ENCODE measurements around the gene GRK5. TPM values are rescaled to one million over a fixed set of nuclear protein-coding genes. Genes with fewer than 3 reads are reported as not detected.
A peak's percentile ranks its signal among the peaks of the same experiment; 100 is the strongest.

Gene GRK5
- total and polyA plus RNA-seq, 4 donors, result 18.5 to 43.1 (median 40.3) TPM

GRCh38 chr10:119292968-119293760, 85.8 kb downstream of the GRK5 start:
- TF ChIP-seq CTCF (IDR thresholded peaks at IDR 0.05; ENCODE audit: control extremely low read depth, extremely low read depth), result no peak
- Histone ChIP-seq H3K9me3 (ENCODE audit: control insufficient read depth in 4 of 4, insufficient read depth in 3 of 4, low read length in 3 of 4) (peaks cover 0 to 1% (median 0%) of the 10 kb centered on the region in 4 donors), H3K36me3 (ENCODE audit: control insufficient read depth in 4 of 4, insufficient read depth in 4 of 4, low read length in 4 of 4) (peaks cover 0 to 8% (median 0%) of the 10 kb centered on the region in 4 donors), H3K4me1 (ENCODE audit: control insufficient read depth in 5 of 5, insufficient read depth in 5 of 5, low read length in 5 of 5) (peaks cover 2 to 20% (median 17%) of the 10 kb centered on the region in 5 donors), H3K27me3 (ENCODE audit: control insufficient read depth in 3 of 3, insufficient read depth in 3 of 3, low read length in 2 of 3) (no peaks in the 10 kb centered on the region), H3K4me3 (no peak overlapping the region), H3K27ac (ENCODE audit: low read depth in 1 of 2, low read length in 1 of 2) (no peak overlapping the region), H3K9ac (ENCODE audit: insufficient read depth in 1 of 2, low read length in 2 of 2) (no peak overlapping the region)
- DNase-seq (no peak), ATAC-seq (ENCODE audit: insufficient read depth, low FRiP score) (no peak)
- 81 to 83% methylated on average over 11 of the region's 11 CpGs for WGBS, 2 donors

- H3K27me3 ChIP-seq (ENCODE audit: control insufficient read depth in 3 of 3, insufficient read depth in 3 of 3, low read length in 2 of 3), result no peaks in the 10 kb centered on the region
- H3K9me3 ChIP-seq (ENCODE audit: control insufficient read depth in 4 of 4, insufficient read depth in 3 of 4, low read length in 3 of 4), result peaks cover 0 to 1% (median 0%) of the 10 kb centered on the region in 4 donors
- ATAC-seq (ENCODE audit: insufficient read depth, low FRiP score) (no peak), DNase-seq (no peak)
- 91 to 94% methylated on average over 4 of the region's 4 CpGs for WGBS, 2 donors
- no peak overlapping the region for H3K4me3 ChIP-seq
- no peak overlapping the region for H3K9ac ChIP-seq (ENCODE audit: insufficient read depth in 1 of 2, low read length in 2 of 2)
- peaks cover 0 to 14% (median 7%) of the 10 kb centered on the region in 5 donors for H3K4me1 ChIP-seq (ENCODE audit: control insufficient read depth in 5 of 5, insufficient read depth in 5 of 5, low read length in 5 of 5)
- TF ChIP-seq CTCF (IDR thresholded peaks at IDR 0.05; ENCODE audit: control extremely low read depth, extremely low read depth), result no peak
- H3K36me3 ChIP-seq (ENCODE audit: control insufficient read depth in 4 of 4, insufficient read depth in 4 of 4, low read length in 4 of 4), result peaks cover 0 to 8% (median 0%) of the 10 kb centered on the region in 4 donors
- peak overlapping the region in 1 of 2 donors; percentile 18 for H3K27ac ChIP-seq (ENCODE audit: low read depth in 1 of 2, low read length in 1 of 2)
Measured at GRCh38 chr10:119296703-119297102, 89.3 kb downstream of the GRK5 start.

GRCh38 chr10:119297207-119297968, 90.0 kb downstream of the GRK5 start:
- no peak for TF ChIP-seq CTCF (IDR thresholded peaks at IDR 0.05; ENCODE audit: control extremely low read depth, extremely low read depth)
- ATAC-seq (ENCODE audit: insufficient read depth, low FRiP score), result no peak

More at GRCh38 chr10:119297207-119297968, 90.0 kb downstream of the GRK5 start:
- 95 to 96% methylated on average over 5 of the region's 5 CpGs for WGBS, 2 donors
- H3K27me3 ChIP-seq (ENCODE audit: control insufficient read depth in 3 of 3, insufficient read depth in 3 of 3, low read length in 2 of 3), result no peaks in the 10 kb centered on the region
- peaks cover 0 to 8% (median 0%) of the 10 kb centered on the region in 4 donors for H3K36me3 ChIP-seq (ENCODE audit: control insufficient read depth in 4 of 4, insufficient read depth in 4 of 4, low read length in 4 of 4)
- DNase-seq, result no peak
- peak overlapping the region in 1 of 2 donors; percentile 5 for H3K27ac ChIP-seq (ENCODE audit: low read depth in 1 of 2, low read length in 1 of 2)
- no peak overlapping the region for H3K4me3 ChIP-seq
- peaks cover 0 to 1% (median 0%) of the 10 kb centered on the region in 4 donors for H3K9me3 ChIP-seq (ENCODE audit: control insufficient read depth in 4 of 4, insufficient read depth in 3 of 4, low read length in 3 of 4)
- H3K9ac ChIP-seq (ENCODE audit: insufficient read depth in 1 of 2, low read length in 2 of 2), result no peak overlapping the region
- peaks cover 0 to 14% (median 12%) of the 10 kb centered on the region in 5 donors for H3K4me1 ChIP-seq (ENCODE audit: control insufficient read depth in 5 of 5, insufficient read depth in 5 of 5, low read length in 5 of 5)

Data from lung (tissue), 12 donors.